ENCODE results near the gene GRK6. TPM values are rescaled to one million over a fixed set of nuclear protein-coding genes. Genes with fewer than 3 reads are reported as not detected.

GRK6 gene
- total and polyA plus RNA-seq, 9 of the 15 experiments (the other 6 are each of a cell fraction or from before 2014, with no cell fraction given): 0.63 to 122 (median 44.5) TPM

- TF ChIP-seq ZNF785 (CRISPR knock-in tag; IDR thresholded peaks at IDR 0.05) (no peak), HNRNPUL1 (IDR thresholded peaks at IDR 0.05; ENCODE audit: low read length) (no peak), POLR3G (IDR thresholded peaks at IDR 0.05; ENCODE audit: extremely low read depth, insufficient read length, insufficient replicate concordance) (no peak), CHCHD3 (CRISPR knock-in tag; IDR thresholded peaks at IDR 0.05) (no peak), EHMT2 (IDR thresholded peaks at IDR 0.05) (no peak), PREB (CRISPR knock-in tag; IDR thresholded peaks at IDR 0.05) (no peak), ZBTB7A (IDR thresholded peaks at IDR 0.05; ENCODE audit: borderline replicate concordance, control insufficient read depth, low read depth, low read length) (0 out of 2 replicates have a peak, but pooled peaks have one; percentile 54), VEZF1 (CRISPR knock-in tag; IDR thresholded peaks at IDR 0.05) (peak; percentile 58; the same call in 1 of the 2 replicates), HMG20B (CRISPR knock-in tag; IDR thresholded peaks at IDR 0.05) (no peak; the same call in 1 of the 2 replicates), BHLHE40 (IDR thresholded peaks at IDR 0.05; ENCODE audit: low read length) (no peak; the same call in 1 of the 2 replicates), ZNF584 (CRISPR knock-in tag; IDR thresholded peaks at IDR 0.05; ENCODE audit: low read depth) (no peak; the same call in 1 of the 2 replicates)
- TF ChIP-seq, protein P1, sequence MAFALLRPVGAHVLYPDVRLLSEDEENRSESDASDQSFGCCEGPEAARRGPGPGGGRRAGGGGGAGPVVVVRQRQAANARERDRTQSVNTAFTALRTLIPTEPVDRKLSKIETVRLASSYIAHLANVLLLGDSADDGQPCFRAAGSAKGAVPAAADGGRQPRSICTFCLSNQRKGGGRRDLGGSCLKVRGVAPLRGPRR (CRISPR knock-in tag; IDR thresholded peaks at IDR 0.05): no peak
- TF ChIP-seq, protein P2, sequence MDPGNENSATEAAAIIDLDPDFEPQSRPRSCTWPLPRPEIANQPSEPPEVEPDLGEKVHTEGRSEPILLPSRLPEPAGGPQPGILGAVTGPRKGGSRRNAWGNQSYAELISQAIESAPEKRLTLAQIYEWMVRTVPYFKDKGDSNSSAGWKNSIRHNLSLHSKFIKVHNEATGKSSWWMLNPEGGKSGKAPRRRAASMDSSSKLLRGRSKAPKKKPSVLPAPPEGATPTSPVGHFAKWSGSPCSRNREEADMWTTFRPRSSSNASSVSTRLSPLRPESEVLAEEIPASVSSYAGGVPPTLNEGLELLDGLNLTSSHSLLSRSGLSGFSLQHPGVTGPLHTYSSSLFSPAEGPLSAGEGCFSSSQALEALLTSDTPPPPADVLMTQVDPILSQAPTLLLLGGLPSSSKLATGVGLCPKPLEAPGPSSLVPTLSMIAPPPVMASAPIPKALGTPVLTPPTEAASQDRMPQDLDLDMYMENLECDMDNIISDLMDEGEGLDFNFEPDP (CRISPR knock-in tag; IDR thresholded peaks at IDR 0.05): peak; percentile 72; the same call in 1 of the 2 replicates
- TF ChIP-seq, protein P3, sequence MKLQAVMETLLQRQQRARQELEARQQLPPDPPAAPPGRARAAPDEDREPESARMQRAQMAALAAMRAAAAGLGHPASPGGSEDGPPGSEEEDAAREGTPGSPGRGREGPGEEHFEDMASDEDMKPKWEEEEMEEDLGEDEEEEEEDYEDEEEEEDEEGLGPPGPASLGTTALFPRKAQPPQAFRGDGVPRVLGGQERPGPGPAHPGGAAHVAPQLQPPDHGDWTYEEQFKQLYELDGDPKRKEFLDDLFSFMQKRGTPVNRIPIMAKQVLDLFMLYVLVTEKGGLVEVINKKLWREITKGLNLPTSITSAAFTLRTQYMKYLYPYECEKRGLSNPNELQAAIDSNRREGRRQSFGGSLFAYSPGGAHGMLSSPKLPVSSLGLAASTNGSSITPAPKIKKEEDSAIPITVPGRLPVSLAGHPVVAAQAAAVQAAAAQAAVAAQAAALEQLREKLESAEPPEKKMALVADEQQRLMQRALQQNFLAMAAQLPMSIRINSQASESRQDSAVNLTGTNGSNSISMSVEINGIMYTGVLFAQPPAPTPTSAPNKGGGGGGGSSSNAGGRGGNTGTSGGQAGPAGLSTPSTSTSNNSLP (IDR thresholded peaks at IDR 0.05; ENCODE audit: borderline replicate concordance, low read depth, low read length): no peak
- TF ChIP-seq, protein P4, sequence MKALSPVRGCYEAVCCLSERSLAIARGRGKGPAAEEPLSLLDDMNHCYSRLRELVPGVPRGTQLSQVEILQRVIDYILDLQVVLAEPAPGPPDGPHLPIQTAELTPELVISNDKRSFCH (CRISPR knock-in tag; IDR thresholded peaks at IDR 0.05): no peak
- TF ChIP-seq, protein P4 (tag; IDR thresholded peaks at IDR 0.05): 0 out of 2 replicates have a peak, but pooled peaks have one; percentile 71
Measured at GRCh38 chr5:177425801-177426565, 493 bp upstream of the GRK6 start (continued).

All from K562 (cell line).